Parathyroid adenoma (tissue), 2 donors: ENCODE measurements around the gene ZC3H6.

Source experiments
- H2AFZ ChIP-seq: fragments of 300-600 bp; sonication (generic); one replicate; pipeline ENCODE4 v1.7.0; 2017; ENCODE audit warnings: antibody characterized with exemption, mild to moderate bottlenecking
- H3K27ac ChIP-seq: fragments of 300-600 bp; sonication (generic); one replicate; pipeline ENCODE4 v1.7.0; 2017
- H3K27me3 ChIP-seq: fragments of 300-600 bp; sonication (generic); one replicate; pipeline ENCODE4 v1.7.0; 2017; ENCODE audit warnings: low read length; ENCODE audit not compliant: control insufficient read depth, insufficient read depth
- H3K36me3 ChIP-seq: fragments of 300-600 bp; sonication (generic); one replicate; pipeline ENCODE4 v1.7.0; 2017; ENCODE audit warnings: low read length; ENCODE audit not compliant: control insufficient read depth, insufficient read depth
- H3K4me1 ChIP-seq: fragments of 300-600 bp; sonication (generic); one replicate; pipeline ENCODE4 v1.7.0; 2017; ENCODE audit warnings: control low read depth
- H3K4me2 ChIP-seq: fragments of 300-600 bp; sonication (generic); one replicate; pipeline ENCODE4 v1.7.0; 2017; ENCODE audit warnings: low read length
- H3K4me3 ChIP-seq: fragments of 300-600 bp; sonication (generic); one replicate; pipeline ENCODE4 v1.7.0; 2017; ENCODE audit warnings: low read depth, low read length
- H3K79me2 ChIP-seq: fragments of 300-600 bp; sonication (generic); one replicate; pipeline ENCODE4 v1.7.0; 2017; ENCODE audit warnings: control low read depth
- H3K9ac ChIP-seq: fragments of 300-600 bp; sonication (generic); one replicate; pipeline ENCODE4 v1.7.0; 2017; ENCODE audit warnings: mild to moderate bottlenecking
- H3K9me3 ChIP-seq: fragments of 300-600 bp; sonication (generic); one replicate; pipeline ENCODE4 v1.7.0; 2017; ENCODE audit warnings: low read length; ENCODE audit not compliant: control insufficient read depth
- CTCF ChIP-seq: fragments of 300-600 bp; sonication (generic); IDR thresholded peaks from one replicate; pipeline ENCODE4 v1.7.0; 2017; ENCODE audit warnings: antibody characterized with exemption, mild to moderate bottlenecking
- donor health status: primary hyperparathyroidism.

ZC3H6 gene

GRCh38 chr2:112259509-112260294 is 15.7 kb upstream of the ZC3H6 start:
- Histone ChIP-seq H3K27ac (no peak overlapping the region), H3K36me3 (no peaks in the 10 kb centered on the region), H3K4me3 (peak overlapping the region; percentile 22), H3K9ac (no peak overlapping the region), H3K27me3 (no peaks in the 10 kb centered on the region), H3K4me2 (peak overlapping the region; percentile 57), H2AFZ (peak overlapping the region; percentile 99), H3K79me2 (no peaks in the 10 kb centered on the region), H3K4me1 (no peaks in the 10 kb centered on the region), H3K9me3 (no peaks in the 10 kb centered on the region)
- peak; percentile 95 for TF ChIP-seq CTCF

- no peaks in the 10 kb centered on the region for H3K27me3 ChIP-seq
- H3K4me1 ChIP-seq, result no peaks in the 10 kb centered on the region
- no peak overlapping the region for H3K4me3 ChIP-seq
- H3K36me3 ChIP-seq, result no peaks in the 10 kb centered on the region
- no peak overlapping the region for H3K27ac ChIP-seq
- no peak for TF ChIP-seq CTCF
- peak overlapping the region; percentile 99 for H2AFZ ChIP-seq
- H3K9ac ChIP-seq, result no peak overlapping the region
- H3K4me2 ChIP-seq, result no peak overlapping the region
- H3K9me3 ChIP-seq, result no peaks in the 10 kb centered on the region
- no peaks in the 10 kb centered on the region for H3K79me2 ChIP-seq
Observed at GRCh38 chr2:112260295-112260625, 15.1 kb upstream of the ZC3H6 start.

GRCh38 chr2:112262876-112263275 is 12.5 kb upstream of the ZC3H6 start:
- no peaks in the 10 kb centered on the region for H3K9me3 ChIP-seq
- no peak overlapping the region for H3K4me3 ChIP-seq
- no peak overlapping the region for H3K27ac ChIP-seq

GRCh38 chr2:112268547-112268946 is 6.8 kb upstream of the ZC3H6 start:
- Histone ChIP-seq H3K9ac (no peak overlapping the region), H2AFZ (no peak overlapping the region), H3K4me3 (no peak overlapping the region), H3K27ac (no peak overlapping the region), H3K4me2 (no peak overlapping the region), H3K27me3 (no peaks in the 10 kb centered on the region), H3K4me1 (peaks cover 3% of the 10 kb centered on the region), H3K36me3 (no peaks in the 10 kb centered on the region), H3K9me3 (no peaks in the 10 kb centered on the region), H3K79me2 (no peaks in the 10 kb centered on the region)
- TF ChIP-seq CTCF, result no peak

More at GRCh38 chr2:112262876-112263275, 12.5 kb upstream of the ZC3H6 start:
- Histone ChIP-seq H3K9ac (no peak overlapping the region), H3K4me1 (no peaks in the 10 kb centered on the region), H2AFZ (no peak overlapping the region), H3K36me3 (no peaks in the 10 kb centered on the region), H3K79me2 (no peaks in the 10 kb centered on the region), H3K4me2 (no peak overlapping the region), H3K27me3 (no peaks in the 10 kb centered on the region)
- no peak for TF ChIP-seq CTCF

GRCh38 chr2:112272669-112273068 is 2.7 kb upstream of the ZC3H6 start:
- Histone ChIP-seq H2AFZ (peak overlapping the region; percentile 77), H3K4me3 (peak overlapping the region; percentile 35), H3K27me3 (no peaks in the 10 kb centered on the region), H3K9me3 (no peaks in the 10 kb centered on the region), H3K4me1 (peaks cover 3% of the 10 kb centered on the region), H3K79me2 (no peaks in the 10 kb centered on the region), H3K36me3 (no peaks in the 10 kb centered on the region), H3K9ac (no peak overlapping the region), H3K27ac (peak overlapping the region; percentile 76), H3K4me2 (peak overlapping the region; percentile 69)
- TF ChIP-seq CTCF, result no peak
